PFSK-1 (cell line): Measurements from ENCODE around the gene F2R.

Experiments
- FOXP2 ChIP-seq: optimal IDR thresholded peaks from 2 replicates; pipeline ENCODE3; 2011; ENCODE audit warnings: borderline replicate concordance, control low read depth, inconsistent platforms; ENCODE audit not compliant: insufficient read depth; ENCODE audit errors: extremely low read length, extremely low read depth
- POLR2AphosphoS5 ChIP-seq: IDR thresholded peaks from 2 replicates; pipeline ENCODE4 v1.6.1; 2012; ENCODE audit warnings: low read depth, mild to moderate bottlenecking, control low read depth, low read length, moderate library complexity
- SIN3A ChIP-seq: IDR thresholded peaks from 2 replicates; pipeline ENCODE4 v1.6.1; 2012; ENCODE audit warnings: mild to moderate bottlenecking, low read length, moderate library complexity, borderline replicate concordance; ENCODE audit not compliant: insufficient read depth
- TAF1 ChIP-seq: IDR thresholded peaks from 2 replicates; pipeline ENCODE4 v1.6.1; 2012; ENCODE audit warnings: low read length, control low read depth, borderline replicate concordance; ENCODE audit not compliant: insufficient read depth
- TF ChIP-seq, protein P1 (sequence below), 2 experiments: IDR thresholded peaks; 2 replicates each; pipeline versions ENCODE4 v1.6.1 to v1.8.0; 2011 to 2012; ENCODE audit warnings: low read depth in 2 of 2, low read length in 2 of 2, control low read depth in 1 of 2, inconsistent platforms in 1 of 2, mild to moderate bottlenecking in 1 of 2, moderate library complexity in 1 of 2; ENCODE audit not compliant: insufficient read depth in 1 of 2

Gene F2R

DNA sequence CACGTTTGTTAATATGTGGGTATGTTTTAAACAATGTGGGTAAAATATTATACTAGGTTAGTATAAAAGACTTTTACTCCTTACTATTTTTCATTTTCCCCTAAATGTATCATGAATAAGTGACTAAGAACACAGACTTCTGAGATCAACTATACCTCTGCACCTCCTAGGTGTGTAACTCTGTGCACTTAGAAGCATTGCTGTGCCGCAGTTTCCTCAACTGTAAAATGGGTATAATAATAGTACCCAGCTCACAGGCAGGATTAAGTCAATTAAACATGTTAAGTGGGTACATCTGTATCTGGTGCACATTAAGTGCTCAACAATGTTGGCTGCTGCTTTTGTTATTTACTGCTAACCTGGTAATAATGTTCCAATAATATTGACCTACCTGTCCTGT lies 21.6 kb upstream of the F2R start:
- TF ChIP-seq, protein P1, sequence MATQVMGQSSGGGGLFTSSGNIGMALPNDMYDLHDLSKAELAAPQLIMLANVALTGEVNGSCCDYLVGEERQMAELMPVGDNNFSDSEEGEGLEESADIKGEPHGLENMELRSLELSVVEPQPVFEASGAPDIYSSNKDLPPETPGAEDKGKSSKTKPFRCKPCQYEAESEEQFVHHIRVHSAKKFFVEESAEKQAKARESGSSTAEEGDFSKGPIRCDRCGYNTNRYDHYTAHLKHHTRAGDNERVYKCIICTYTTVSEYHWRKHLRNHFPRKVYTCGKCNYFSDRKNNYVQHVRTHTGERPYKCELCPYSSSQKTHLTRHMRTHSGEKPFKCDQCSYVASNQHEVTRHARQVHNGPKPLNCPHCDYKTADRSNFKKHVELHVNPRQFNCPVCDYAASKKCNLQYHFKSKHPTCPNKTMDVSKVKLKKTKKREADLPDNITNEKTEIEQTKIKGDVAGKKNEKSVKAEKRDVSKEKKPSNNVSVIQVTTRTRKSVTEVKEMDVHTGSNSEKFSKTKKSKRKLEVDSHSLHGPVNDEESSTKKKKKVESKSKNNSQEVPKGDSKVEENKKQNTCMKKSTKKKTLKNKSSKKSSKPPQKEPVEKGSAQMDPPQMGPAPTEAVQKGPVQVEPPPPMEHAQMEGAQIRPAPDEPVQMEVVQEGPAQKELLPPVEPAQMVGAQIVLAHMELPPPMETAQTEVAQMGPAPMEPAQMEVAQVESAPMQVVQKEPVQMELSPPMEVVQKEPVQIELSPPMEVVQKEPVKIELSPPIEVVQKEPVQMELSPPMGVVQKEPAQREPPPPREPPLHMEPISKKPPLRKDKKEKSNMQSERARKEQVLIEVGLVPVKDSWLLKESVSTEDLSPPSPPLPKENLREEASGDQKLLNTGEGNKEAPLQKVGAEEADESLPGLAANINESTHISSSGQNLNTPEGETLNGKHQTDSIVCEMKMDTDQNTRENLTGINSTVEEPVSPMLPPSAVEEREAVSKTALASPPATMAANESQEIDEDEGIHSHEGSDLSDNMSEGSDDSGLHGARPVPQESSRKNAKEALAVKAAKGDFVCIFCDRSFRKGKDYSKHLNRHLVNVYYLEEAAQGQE (IDR thresholded peaks at IDR 0.05; ENCODE audit: insufficient read depth in 1 of 2, low read depth in 2 of 2, low read length in 2 of 2), result no peak
- TF ChIP-seq POLR2AphosphoS5, result no peak
- TF ChIP-seq FOXP2, result no peak
- TF ChIP-seq SIN3A, result no peak
- no peak for TF ChIP-seq TAF1

DNA sequence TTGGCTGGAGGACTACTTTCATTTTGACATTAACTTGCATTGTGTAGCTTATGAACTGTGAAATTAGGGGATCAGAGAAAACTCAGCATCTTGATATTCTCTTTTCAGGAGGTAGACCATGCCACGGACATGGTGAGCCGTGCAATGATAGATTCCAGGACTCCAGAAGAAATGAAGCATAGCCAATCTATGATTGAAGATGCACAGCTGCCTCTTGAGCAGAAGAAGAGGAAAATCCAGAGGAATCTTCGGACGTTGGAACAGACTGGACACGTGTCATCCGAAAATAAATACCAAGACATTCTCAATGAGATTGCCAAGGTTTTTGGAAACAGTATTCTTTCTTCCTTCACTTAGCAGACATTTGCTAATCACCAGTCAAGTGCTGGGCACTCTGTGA lies 20.6 kb upstream of the F2R start:
- TF ChIP-seq POLR2AphosphoS5 (no peak), FOXP2 (no peak), TAF1 (no peak), SIN3A (no peak)
- TF ChIP-seq, protein P1 (IDR thresholded peaks at IDR 0.05; ENCODE audit: insufficient read depth in 1 of 2, low read depth in 2 of 2, low read length in 2 of 2), result no peak

DNA sequence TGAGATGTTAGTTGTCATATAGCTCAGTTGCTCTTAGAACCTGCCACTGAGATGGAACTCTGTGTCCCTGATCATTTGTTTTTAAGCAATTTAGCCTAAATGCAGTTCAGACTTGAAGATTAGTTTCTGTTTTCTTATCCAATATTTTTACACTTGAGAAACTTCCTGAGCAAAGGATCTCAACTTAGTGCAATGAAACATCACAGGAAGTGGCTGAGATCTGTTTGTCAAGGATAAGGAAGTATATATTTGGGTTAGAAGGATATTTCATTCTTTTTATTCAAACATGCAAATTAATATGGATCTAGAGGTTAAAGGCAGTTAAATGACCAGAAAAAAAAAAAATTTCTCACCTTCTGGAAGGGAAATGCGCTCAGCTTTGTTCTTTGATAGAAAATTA lies 19.7 kb upstream of the F2R start:
- no peak for TF ChIP-seq TAF1
- TF ChIP-seq, protein P1 (IDR thresholded peaks at IDR 0.05; ENCODE audit: insufficient read depth in 1 of 2, low read depth in 2 of 2, low read length in 2 of 2), result no peak

DNA sequence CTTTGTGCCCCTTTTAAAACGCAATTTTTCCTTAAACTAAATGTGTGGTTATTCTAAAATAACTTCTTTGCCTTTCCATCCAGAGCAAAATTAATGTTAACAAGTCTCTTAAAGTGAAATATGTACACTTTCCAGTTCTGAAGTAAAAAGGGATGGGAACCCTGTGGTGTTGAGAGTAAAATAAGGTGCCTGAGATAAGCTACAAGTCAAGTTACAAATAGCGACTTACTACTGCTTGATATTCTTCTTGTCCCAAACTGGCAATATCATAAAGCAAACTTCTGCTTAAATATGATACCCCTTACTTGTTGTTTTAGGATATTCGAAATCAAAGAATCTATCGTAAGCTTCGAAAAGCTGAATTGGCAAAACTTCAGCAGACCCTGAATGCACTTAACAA lies 18.3 kb upstream of the F2R start:
- no peak for TF ChIP-seq TAF1
- no peak for TF ChIP-seq SIN3A
- no peak for TF ChIP-seq FOXP2
- TF ChIP-seq POLR2AphosphoS5, result no peak
- TF ChIP-seq, protein P1 (IDR thresholded peaks at IDR 0.05; ENCODE audit: insufficient read depth in 1 of 2, low read depth in 2 of 2, low read length in 2 of 2), result no peak

DNA sequence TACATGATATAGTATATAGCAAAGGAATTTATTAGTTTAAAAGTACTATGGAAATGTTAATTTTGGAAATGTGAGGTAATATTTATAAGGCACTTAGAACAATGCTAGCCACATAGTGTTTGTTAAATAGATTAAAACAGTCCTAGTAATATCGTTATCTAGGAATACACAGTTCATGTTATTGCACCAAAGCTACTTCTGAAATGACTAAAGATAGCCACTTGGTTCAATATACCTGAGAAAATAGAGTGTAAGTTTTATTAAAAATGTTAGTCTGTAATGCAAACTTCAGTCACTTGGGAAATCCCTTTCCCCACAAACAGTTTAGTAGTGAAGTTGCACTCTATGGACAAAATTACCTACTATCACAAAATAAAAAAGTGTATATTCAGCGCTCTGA lies 15.4 kb upstream of the F2R start:
- no peak for TF ChIP-seq TAF1
- TF ChIP-seq SIN3A, result no peak
- no peak for TF ChIP-seq POLR2AphosphoS5
- TF ChIP-seq, protein P1 (IDR thresholded peaks at IDR 0.05; ENCODE audit: insufficient read depth in 1 of 2, low read depth in 2 of 2, low read length in 2 of 2), result no peak
- no peak for TF ChIP-seq FOXP2
